Astrocyte of the cerebellum (primary cell): Measurements from ENCODE around the gene SORCS3.

Experiments
- DNase-seq: peaks from one replicate; pipeline ENCODE4 v3.0.0-alpha.2; 2011; ENCODE audit warnings: low read depth
- H3K4me3 ChIP-seq: 2 replicates; pipeline ENCODE4 v1.5.1; 2011; ENCODE audit warnings: mild to moderate bottlenecking, low read depth, low read length, moderate library complexity
- CTCF ChIP-seq: IDR thresholded peaks from 2 replicates; pipeline ENCODE4 v1.5.1; 2012; ENCODE audit warnings: low read length, low read depth, moderate library complexity, mild to moderate bottlenecking; ENCODE audit errors: missing control alignments
- in situ Hi-C: cut with HindIII; loops from 2 replicates; pipeline ENCODE4 v1.10.0; 2017; ENCODE audit warnings: low sequenced_read_pairs

SORCS3 gene

GRCh38 chr10:104631946-104632345 lies 9.1 kb upstream of the SORCS3 start:
- no peak for TF ChIP-seq CTCF
- no peak overlapping the region for H3K4me3 ChIP-seq
- DNase-seq = no peak
- in situ Hi-C loops = no loop called here

- peak overlapping the region; percentile 30 for H3K4me3 ChIP-seq
- peak; percentile 69 for TF ChIP-seq CTCF
- DNase-seq = no peak
- in situ Hi-C loops = no loop called here
These were observed 2.1 kb upstream of the SORCS3 start for GRCh38 chr10:104638861-104639589.

- peak overlapping the region; percentile 37 for H3K4me3 ChIP-seq
- TF ChIP-seq CTCF = no peak
- in situ Hi-C loops = no loop called here
These were observed 1.3 kb upstream of the SORCS3 start for GRCh38 chr10:104639590-104640338.

GRCh38 chr10:104640339-104641186 lies 527 bp upstream of the SORCS3 start:
- in situ Hi-C loops = no loop called here
- H3K4me3 ChIP-seq = peak overlapping the region; percentile 37
- no peak for DNase-seq
- no peak for TF ChIP-seq CTCF

More at GRCh38 chr10:104639590-104640338, 1.3 kb upstream of the SORCS3 start:
- DNase-seq = no peak

GRCh38 chr10:104641937-104642657 lies 1.0 kb downstream of the SORCS3 start:
- TF ChIP-seq CTCF = no peak
- no peak for DNase-seq
- H3K4me3 ChIP-seq = peak overlapping the region; percentile 37
- in situ Hi-C loops = no loop called here
